RWPE2 (cell line): ENCODE measurements around the gene NEGR1.

ENCODE experiments used
- ATAC-seq: fragments of 200-7000 bp; cut with Tn5 transposase; 3 replicates; pipeline ENCODE4 v1.9.1; 2021; ENCODE audit warnings: low read depth
- DNase-seq: peaks from one replicate; pipeline ENCODE4 v3.0.0-alpha.2; 2020; ENCODE audit warnings: low spot score
- H3K27ac ChIP-seq: fragments of 450-650 bp; 2 replicates; pipeline ENCODE4 v1.5.1; 2017; ENCODE audit warnings: mild to moderate bottlenecking; ENCODE audit not compliant: poor library complexity, severe bottlenecking
- H3K27me3 ChIP-seq: fragments of 250-450 bp; sonication (Bioruptor Pico); 2 replicates; pipeline ENCODE4 v1.5.1; 2021; ENCODE audit warnings: mild to moderate bottlenecking, moderate library complexity; ENCODE audit not compliant: insufficient read depth, poor library complexity, severe bottlenecking
- H3K36me3 ChIP-seq: fragments of 250-450 bp; sonication (Bioruptor Pico); 2 replicates; pipeline ENCODE4 v1.5.1; 2020; ENCODE audit warnings: low read depth, mild to moderate bottlenecking, moderate library complexity
- H3K4me1 ChIP-seq: fragments of 250-450 bp; sonication (Bioruptor Pico); 2 replicates; pipeline ENCODE4 v1.5.1; 2021; ENCODE audit warnings: mild to moderate bottlenecking, moderate library complexity; ENCODE audit not compliant: insufficient read depth, poor library complexity, severe bottlenecking
- H3K4me3 ChIP-seq: fragments of 250-450 bp; sonication (Bioruptor Pico); 2 replicates; pipeline ENCODE4 v1.5.1; 2021; ENCODE audit warnings: mild to moderate bottlenecking, moderate library complexity; ENCODE audit not compliant: severe bottlenecking
- H3K9me3 ChIP-seq: fragments of 250-450 bp; sonication (Bioruptor Pico); 2 replicates; pipeline ENCODE4 v1.5.1; 2021; ENCODE audit warnings: mild to moderate bottlenecking, moderate library complexity; ENCODE audit not compliant: severe bottlenecking
- CTCF ChIP-seq: fragments of 450-650 bp; IDR thresholded peaks from one replicate; pipeline ENCODE4 v1.5.1; 2017; ENCODE audit warnings: mild to moderate bottlenecking, moderate library complexity; ENCODE audit not compliant: poor library complexity, severe bottlenecking

The NEGR1 gene

GRCh38 chr1:71964188-71964587 lies 318.2 kb downstream of the NEGR1 start:
- no peaks in the 10 kb centered on the region for H3K9me3 ChIP-seq
- H3K36me3 ChIP-seq, result no peaks in the 10 kb centered on the region
- H3K4me1 ChIP-seq, result no peaks in the 10 kb centered on the region
- H3K27me3 ChIP-seq, result no peaks in the 10 kb centered on the region
- H3K27ac ChIP-seq, result no peak overlapping the region
- DNase-seq (no peak), ATAC-seq (no peak)
- TF ChIP-seq CTCF, result no peak
- H3K4me3 ChIP-seq, result no peak overlapping the region

- H3K27me3 ChIP-seq, result no peaks in the 10 kb centered on the region
These were observed 325.6 kb downstream of the NEGR1 start for GRCh38 chr1:71956613-71957285.

GRCh38 chr1:71950579-71950978 lies 331.8 kb downstream of the NEGR1 start:
- H3K9me3 ChIP-seq, result no peaks in the 10 kb centered on the region
- no peak for TF ChIP-seq CTCF

More at GRCh38 chr1:71956613-71957285, 325.6 kb downstream of the NEGR1 start:
- ATAC-seq (no peak), DNase-seq (no peak)
- Histone ChIP-seq H3K4me3 (no peak overlapping the region), H3K4me1 (no peaks in the 10 kb centered on the region), H3K9me3 (no peaks in the 10 kb centered on the region), H3K27ac (no peak overlapping the region), H3K36me3 (no peaks in the 10 kb centered on the region)
- TF ChIP-seq CTCF, result no peak

GRCh38 chr1:71949681-71950080 lies 332.7 kb downstream of the NEGR1 start:
- no peak for TF ChIP-seq CTCF
- ATAC-seq (no peak), DNase-seq (no peak)
- Histone ChIP-seq H3K36me3 (no peaks in the 10 kb centered on the region), H3K27ac (no peak overlapping the region), H3K4me3 (no peak overlapping the region), H3K9me3 (no peaks in the 10 kb centered on the region), H3K27me3 (peaks cover 8% of the 10 kb centered on the region), H3K4me1 (no peaks in the 10 kb centered on the region)

More at GRCh38 chr1:71950579-71950978, 331.8 kb downstream of the NEGR1 start:
- Histone ChIP-seq H3K27ac (no peak overlapping the region), H3K36me3 (no peaks in the 10 kb centered on the region), H3K4me3 (no peak overlapping the region), H3K27me3 (peaks cover 8% of the 10 kb centered on the region), H3K4me1 (no peaks in the 10 kb centered on the region)
- no peak for DNase-seq
- no peak for ATAC-seq

GRCh38 chr1:71948561-71948960 lies 333.8 kb downstream of the NEGR1 start:
- Histone ChIP-seq H3K27me3 (peaks cover 8% of the 10 kb centered on the region), H3K4me1 (no peaks in the 10 kb centered on the region), H3K36me3 (no peaks in the 10 kb centered on the region), H3K27ac (no peak overlapping the region), H3K9me3 (no peaks in the 10 kb centered on the region), H3K4me3 (no peak overlapping the region)
- ATAC-seq (no peak), DNase-seq (no peak)
- TF ChIP-seq CTCF, result no peak
